ENCODE results near the gene LRRC4C.

DNA sequence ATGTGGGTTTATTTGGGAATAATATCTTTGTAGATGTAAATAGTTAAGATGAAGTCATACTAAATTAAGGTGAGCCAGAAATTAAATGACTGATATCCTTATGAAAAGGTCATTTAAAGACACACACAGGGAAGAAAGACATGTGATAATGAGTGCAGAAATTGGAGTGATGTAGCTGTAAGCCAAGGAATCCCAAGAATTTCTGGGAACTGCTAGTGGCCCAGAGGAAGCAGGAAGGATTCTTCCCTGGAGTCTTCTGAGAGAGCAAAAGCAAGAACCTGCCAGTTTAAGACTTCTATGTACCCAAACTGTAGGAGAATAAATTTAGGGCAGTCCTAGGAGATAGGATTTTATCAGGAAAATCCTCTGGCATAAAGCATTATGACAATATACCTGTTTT lies 66.9 kb downstream of the LRRC4C start:
- no peak for TF ChIP-seq TAF1 (IDR thresholded peaks at IDR 0.05; ENCODE audit: low read depth)
- TF ChIP-seq, protein P1, sequence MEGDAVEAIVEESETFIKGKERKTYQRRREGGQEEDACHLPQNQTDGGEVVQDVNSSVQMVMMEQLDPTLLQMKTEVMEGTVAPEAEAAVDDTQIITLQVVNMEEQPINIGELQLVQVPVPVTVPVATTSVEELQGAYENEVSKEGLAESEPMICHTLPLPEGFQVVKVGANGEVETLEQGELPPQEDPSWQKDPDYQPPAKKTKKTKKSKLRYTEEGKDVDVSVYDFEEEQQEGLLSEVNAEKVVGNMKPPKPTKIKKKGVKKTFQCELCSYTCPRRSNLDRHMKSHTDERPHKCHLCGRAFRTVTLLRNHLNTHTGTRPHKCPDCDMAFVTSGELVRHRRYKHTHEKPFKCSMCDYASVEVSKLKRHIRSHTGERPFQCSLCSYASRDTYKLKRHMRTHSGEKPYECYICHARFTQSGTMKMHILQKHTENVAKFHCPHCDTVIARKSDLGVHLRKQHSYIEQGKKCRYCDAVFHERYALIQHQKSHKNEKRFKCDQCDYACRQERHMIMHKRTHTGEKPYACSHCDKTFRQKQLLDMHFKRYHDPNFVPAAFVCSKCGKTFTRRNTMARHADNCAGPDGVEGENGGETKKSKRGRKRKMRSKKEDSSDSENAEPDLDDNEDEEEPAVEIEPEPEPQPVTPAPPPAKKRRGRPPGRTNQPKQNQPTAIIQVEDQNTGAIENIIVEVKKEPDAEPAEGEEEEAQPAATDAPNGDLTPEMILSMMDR (IDR thresholded peaks at IDR 0.05; ENCODE audit: poor library complexity, severe bottlenecking), result no peak
- no peak for TF ChIP-seq RAD21 (conservative IDR thresholded peaks at IDR 0.05)
- TF ChIP-seq EZH2 (IDR thresholded peaks at IDR 0.05; ENCODE audit: borderline replicate concordance, insufficient read depth, low read length, poor library complexity, severe bottlenecking), result no peak

All from neural cell (in vitro differentiated cells).